ENCODE results near the gene CUL4B.

DNA sequence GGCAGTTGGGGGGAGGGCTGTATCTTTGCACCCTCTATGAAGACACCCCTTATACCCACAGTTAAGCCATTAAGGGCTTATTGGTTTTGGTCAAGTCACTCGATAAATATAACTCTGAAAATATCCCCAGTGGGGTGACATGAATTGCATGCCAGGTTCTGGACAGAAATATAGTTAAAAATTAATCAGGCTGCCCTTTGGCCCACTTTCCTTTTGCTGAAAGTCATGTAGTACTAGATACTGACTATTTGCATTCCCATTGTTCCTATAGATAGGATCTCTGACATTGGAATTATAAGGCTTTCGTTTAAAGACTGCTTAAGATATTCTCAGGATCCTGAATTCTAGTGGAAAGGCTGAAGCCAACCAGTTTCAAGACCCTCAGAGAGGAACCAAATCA, 48.1 kb downstream of the CUL4B start:
- TF ChIP-seq POLR2A (IDR thresholded peaks at IDR 0.05; ENCODE audit: low read depth, low read length), result no peak
- no peak for TF ChIP-seq CTCF (IDR thresholded peaks at IDR 0.05; ENCODE audit: extremely low read depth in 1 of 2, insufficient read depth in 1 of 2, low read depth in 1 of 2, low read length in 2 of 2)
- no peak for TF ChIP-seq MAX (IDR thresholded peaks at IDR 0.05; ENCODE audit: insufficient read depth, insufficient read length)

Data from endothelial cell of umbilical vein (primary cell).